AG04449 (cell line): Measurements from ENCODE around the gene HPS6.

Experiments used
- CTCF ChIA-PET: fragments of 350-600 bp; formaldehyde crosslinking; extraction: SDS; loops from one replicate; lab custom pipeline; 2021; ENCODE audit warnings: antibody characterized with exemption; lab: Yijun Ruan, JAX
- POLR2A ChIA-PET: fragments of 400-600, 350-600 bp; formaldehyde crosslinking; extraction: SDS; loops from one replicate; lab custom pipeline; 2020; ENCODE audit warnings: antibody characterized with exemption, inconsistent platforms; lab: Yijun Ruan, JAX
- DNase-seq: peaks from one replicate; pipeline ENCODE4 v3.0.0-alpha.2; 2010; ENCODE audit warnings: low read depth, low spot score
- H3K4me3 ChIP-seq: 2 replicates; pipeline ENCODE4 v1.5.1; 2011; ENCODE audit warnings: low read depth, mild to moderate bottlenecking, control low read depth, low read length
- CTCF ChIP-seq: IDR thresholded peaks from one replicate; pipeline ENCODE4 v1.5.1; 2011; ENCODE audit warnings: mild to moderate bottlenecking, moderate library complexity, low read length, control low read depth, inconsistent platforms; ENCODE audit not compliant: insufficient read depth; ENCODE audit errors: missing control alignments

Gene HPS6

DNA sequence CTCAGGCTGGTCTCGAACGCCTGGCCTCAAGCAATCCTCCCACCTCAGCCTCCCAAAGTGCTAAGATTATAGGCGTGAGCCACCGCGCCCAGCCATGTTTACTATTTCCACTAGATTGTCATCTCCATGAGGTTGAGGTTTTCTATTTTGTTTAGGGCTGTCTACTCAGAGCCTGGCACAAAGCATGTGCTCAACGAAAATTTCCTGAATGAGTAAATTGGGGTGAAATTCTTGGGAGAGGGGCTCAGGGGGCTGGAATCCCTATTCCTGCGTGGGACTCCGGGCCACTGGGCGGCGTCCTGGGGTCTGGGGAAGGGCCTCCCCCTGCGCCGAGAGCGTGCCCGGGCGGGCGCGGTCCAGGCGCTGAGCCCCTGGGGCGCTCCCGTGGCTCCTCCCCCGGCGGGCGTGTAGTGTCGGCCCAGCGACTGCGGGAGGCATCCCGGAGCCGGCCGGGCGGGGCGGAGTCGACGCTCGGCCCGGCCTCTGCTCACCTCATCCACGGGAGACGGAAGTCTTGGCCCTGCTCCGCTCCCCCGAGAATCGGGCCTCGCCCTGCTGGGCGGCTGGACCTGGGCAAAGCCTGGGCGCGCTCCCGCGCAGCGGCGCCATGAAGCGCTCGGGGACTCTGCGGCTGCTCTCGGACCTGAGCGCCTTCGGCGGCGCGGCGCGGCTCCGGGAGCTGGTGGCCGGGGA is at the start of gene HPS6:
TSS of gene HPS6 (plus strand) at position 482 of the 693 bp plus-strand sequence. CDS start at position 608, 126 bp downstream.
- peak; percentile 23 for DNase-seq
- ChIA-PET CTCF (interaction anchor here (1.0 to 11.7 kb wide), 5 partner anchors 9 to 226 kb away, joined by 3 to 188 read pairs (median 3); no protein-coding TSS in a partner anchor), POLR2A (no interaction called here)
- H3K4me3 ChIP-seq, result peak within 1 kb of the TSS; percentile 81
- no peak for TF ChIP-seq CTCF

- POLR2A ChIA-PET, result no interaction called here
- H3K4me3 ChIP-seq, result no peak overlapping the region
- no peak for TF ChIP-seq CTCF
- CTCF ChIA-PET, result interaction anchor here (0.9 to 22.9 kb wide), 5 partner anchors 56 to 177 kb away, joined by 3 to 601 read pairs (median 8); partner anchors contain the start of gene KCNIP2
- no peak for DNase-seq
Measured at GRCh38 chr10:102016416-102016815, 48.7 kb upstream of the HPS6 start.

- no peak overlapping the region for H3K4me3 ChIP-seq
- DNase-seq, result no peak
- CTCF ChIA-PET, result interaction anchor here (1.0 to 22.9 kb wide), 9 partner anchors 7 to 222 kb away, joined by 3 to 601 read pairs (median 5); partner anchors contain the start of genes ARMH3 and KCNIP2
- no peak for TF ChIP-seq CTCF
- POLR2A ChIA-PET, result no interaction called here
Measured at GRCh38 chr10:102017295-102017694, 47.9 kb upstream of the HPS6 start.

DNA sequence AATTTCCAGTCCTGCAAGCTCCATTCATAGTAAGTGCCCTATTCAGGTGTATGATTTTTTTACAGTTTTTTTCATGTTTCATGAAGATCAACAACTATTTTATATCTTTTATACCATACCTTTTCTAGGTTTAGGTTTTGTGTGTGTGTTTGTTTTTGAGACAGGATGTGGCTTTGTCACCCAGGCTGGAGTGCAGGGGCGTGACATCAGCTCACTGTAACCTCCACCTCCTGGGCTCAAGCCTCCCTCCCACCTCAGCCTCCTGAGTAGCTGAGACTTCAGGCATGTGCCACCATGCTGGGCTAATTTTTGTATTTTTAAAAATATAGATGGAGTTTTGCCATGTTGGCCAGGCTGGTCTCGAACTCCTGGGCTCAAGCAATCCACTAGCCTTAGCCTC is 44.2 kb upstream of the HPS6 start:
- POLR2A ChIA-PET, result no interaction called here
- no peak for DNase-seq
- H3K4me3 ChIP-seq, result no peak overlapping the region
- CTCF ChIA-PET, result interaction anchor here (0.9 to 22.9 kb wide), 6 partner anchors 11 to 185 kb away, joined by 3 to 601 read pairs (median 16); no protein-coding TSS in a partner anchor
- no peak for TF ChIP-seq CTCF

GRCh38 chr10:102024799-102025198 is 40.4 kb upstream of the HPS6 start:
- no peak for DNase-seq
- H3K4me3 ChIP-seq, result no peak overlapping the region
- no peak for TF ChIP-seq CTCF
- ChIA-PET CTCF (interaction anchor here (0.7 to 4.4 kb wide), 2 partner anchors 15 to 184 kb away, joined by 3 to 31 read pairs; no protein-coding TSS in a partner anchor), POLR2A (interaction anchor here (0.8 kb wide), 1 partner anchor 15 kb away, joined by 3 read pairs; no protein-coding TSS in a partner anchor)

- H3K4me3 ChIP-seq, result no peak overlapping the region
- POLR2A ChIA-PET, result no interaction called here
- DNase-seq, result no peak
- CTCF ChIA-PET, result interaction anchor here (0.9 to 4.4 kb wide), 6 partner anchors 10 to 191 kb away, joined by 3 to 31 read pairs (median 4); no protein-coding TSS in a partner anchor
- TF ChIP-seq CTCF, result no peak
Measured at GRCh38 chr10:102027261-102027660, 37.9 kb upstream of the HPS6 start.
